NCI-H748 treated with DMSO at 0.1 percent for 48 hours (cell line): Measurements from ENCODE around the gene PEX5.
"Not testable (repeated sequence)": the region's sequence is repeated elsewhere in the genome, so short reads cannot be mapped to it uniquely, and the experiment has no call there.

Experiments used
- DNase-seq: peaks from one replicate; lab custom pipeline; 2025; lab: John Stamatoyannopoulos, UW

PEX5 gene

DNA sequence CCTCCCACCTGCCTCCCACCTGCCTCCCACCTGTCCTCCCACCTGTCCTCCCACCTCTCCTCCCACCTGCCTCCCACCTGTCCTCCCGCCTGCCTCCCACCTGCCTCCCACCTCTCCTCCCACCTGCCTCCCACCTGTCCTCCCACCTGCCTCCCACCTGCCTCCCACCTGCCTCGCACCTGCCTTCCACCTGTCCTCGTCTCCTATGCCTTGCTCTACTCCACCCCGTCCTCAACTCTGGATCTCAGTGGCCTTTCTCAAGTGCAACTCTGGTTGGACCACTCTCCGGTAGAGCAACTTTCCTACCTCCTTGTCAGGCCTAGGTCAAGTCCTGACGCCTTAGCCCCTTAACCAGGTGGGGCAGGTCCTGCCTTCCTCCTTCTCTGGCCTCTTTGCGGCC, 29.3 kb upstream of the PEX5 start:
- DNase-seq: no peak

DNA sequence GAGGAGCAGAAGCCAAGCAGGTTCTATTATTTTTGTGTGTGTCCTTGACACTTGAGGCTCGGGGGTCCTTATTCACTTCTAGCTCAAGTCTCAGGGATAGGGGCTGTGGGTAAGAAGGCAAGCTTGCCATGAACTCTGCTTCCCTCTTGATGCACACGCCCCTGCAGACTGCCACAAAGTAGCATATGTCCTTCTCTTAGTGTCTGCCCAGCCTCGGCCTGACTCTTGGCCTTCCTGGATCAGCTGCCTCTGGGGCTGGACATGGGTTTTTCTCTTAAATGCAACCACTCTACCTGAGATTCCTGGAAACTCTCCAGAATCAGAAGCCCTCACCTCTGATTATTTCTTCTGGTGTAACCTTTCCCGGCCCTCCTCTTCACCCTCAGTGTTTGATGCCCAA, 28.2 kb upstream of the PEX5 start:
- no peak for DNase-seq

DNA sequence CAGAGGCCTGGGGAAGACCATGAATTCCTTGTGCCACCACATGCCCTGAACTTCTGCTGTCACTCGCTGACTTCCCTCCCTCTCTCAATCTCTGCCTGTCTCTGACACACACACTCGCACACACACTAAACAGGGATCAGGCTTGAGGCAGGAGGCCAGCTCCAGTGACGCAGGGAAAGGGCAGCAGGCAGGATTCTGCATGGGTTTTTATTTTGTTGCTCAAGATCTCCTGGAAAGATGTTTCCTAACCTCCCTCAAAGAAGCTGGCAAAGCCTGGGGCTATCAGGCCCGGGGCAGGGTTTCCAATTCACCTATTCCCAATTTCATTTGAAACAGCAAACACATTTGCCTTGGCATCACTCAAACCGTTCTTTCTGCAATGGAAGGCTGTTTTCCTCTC, 27.7 kb upstream of the PEX5 start:
- DNase-seq: no peak

DNA sequence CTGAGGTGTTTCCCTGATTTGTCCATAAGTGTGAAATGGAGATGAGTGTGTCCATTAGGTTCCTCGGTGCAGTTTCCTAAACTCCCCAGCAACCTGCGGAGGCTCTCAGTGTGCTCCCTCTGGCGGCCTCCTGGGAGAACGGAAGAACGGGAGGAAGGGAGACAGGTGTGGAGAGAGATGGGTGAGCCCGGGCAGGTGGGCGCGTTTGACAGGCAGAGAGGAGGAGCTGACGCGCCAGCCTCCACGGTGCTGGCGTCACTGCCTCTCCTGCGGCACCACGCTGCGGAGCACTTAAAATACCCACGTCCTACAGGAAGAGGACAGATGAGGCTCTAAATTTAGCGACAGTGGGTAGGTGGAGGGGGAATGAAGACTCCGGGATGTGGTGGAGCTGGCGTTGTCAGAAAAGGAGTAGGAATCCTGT, 26.8 kb upstream of the PEX5 start:
- DNase-seq: peak; percentile 51

DNA sequence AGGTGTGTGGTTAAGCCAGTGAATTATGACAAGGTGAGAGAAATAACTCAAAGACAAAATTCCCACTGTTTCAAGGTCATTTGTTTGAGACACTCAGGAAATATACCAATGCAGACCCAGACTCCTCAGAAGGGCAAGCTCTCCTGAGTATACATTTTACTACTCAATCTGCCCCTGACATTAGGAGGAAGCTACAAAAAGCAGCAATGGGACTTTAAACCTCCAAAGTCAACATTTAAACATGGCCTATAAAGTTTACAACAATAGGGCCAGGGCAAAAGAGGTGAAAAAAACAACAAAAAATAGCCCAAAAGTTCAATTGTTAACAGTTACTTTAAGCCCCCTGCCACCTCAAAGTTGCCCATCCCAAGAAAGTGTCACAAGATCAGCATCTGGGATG, 19.5 kb upstream of the PEX5 start:
- no peak for DNase-seq

- DNase-seq: no peak
These were observed 17.6 kb upstream of the PEX5 start for GRCh38 chr12:7171854-7172253.

DNA sequence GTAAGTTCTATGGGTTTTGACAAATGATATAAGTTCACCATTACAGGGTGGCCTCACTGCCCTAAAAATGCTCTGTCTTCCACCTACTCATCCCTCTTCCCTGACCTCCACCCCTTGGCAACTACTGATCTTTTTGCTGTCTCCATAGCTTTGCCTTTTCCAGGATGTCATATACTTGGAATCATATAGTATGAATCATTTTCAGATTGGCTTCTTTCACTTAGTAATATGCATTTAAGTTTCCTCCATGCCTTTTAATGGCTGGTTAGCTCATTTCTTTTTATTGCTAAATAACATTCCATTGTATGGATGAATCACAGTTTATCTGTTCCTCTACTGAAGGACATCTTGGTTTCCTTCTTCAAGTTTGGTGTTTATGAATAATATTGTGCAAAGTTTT, 14.0 kb upstream of the PEX5 start:
- no peak for DNase-seq

- DNase-seq: no peak
These were observed 12.9 kb upstream of the PEX5 start for GRCh38 chr12:7176595-7176994.

DNA sequence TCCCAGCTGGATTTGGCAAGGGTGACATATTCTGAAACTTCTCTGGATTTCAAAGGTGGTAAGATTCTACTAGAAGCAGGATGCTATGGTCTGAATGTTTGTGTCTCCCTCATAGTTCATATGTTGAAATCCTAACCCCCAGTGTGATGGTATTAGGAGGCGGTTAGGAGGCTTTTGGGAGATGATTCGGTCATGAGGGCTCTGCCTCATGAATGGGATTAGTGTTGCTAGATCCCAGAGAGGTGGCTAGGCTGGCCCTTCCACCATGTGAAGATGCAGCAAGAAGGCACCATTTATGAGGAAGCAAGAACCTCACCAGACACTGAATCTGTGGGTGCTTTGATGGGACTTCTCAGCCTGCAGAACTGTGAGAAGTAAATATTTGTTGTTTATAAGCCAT, 11.0 kb upstream of the PEX5 start:
- DNase-seq: no peak

DNA sequence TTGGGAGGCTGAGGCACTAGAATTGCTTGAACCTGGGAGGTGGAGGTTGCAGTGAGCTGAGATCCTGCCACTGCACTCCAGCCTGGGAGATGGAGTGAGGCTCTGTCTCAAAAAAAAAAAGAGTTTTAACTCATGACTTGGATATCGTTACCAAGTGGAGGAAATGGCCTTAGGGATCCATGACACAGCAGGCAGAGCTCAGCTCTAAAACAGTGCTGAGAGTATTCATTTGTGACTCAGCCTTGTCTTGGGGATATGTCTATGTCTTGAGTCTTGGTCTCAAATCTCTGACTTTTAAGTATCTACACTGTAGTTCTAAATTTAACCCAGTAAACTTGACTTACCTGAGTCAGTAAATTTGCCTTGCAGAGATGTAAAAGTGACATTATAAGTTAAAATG, 8.8 kb upstream of the PEX5 start:
- DNase-seq: no peak

GRCh38 chr12:7186058-7186457, 3.4 kb upstream of the PEX5 start:
- not testable (repeated sequence) for DNase-seq

DNA sequence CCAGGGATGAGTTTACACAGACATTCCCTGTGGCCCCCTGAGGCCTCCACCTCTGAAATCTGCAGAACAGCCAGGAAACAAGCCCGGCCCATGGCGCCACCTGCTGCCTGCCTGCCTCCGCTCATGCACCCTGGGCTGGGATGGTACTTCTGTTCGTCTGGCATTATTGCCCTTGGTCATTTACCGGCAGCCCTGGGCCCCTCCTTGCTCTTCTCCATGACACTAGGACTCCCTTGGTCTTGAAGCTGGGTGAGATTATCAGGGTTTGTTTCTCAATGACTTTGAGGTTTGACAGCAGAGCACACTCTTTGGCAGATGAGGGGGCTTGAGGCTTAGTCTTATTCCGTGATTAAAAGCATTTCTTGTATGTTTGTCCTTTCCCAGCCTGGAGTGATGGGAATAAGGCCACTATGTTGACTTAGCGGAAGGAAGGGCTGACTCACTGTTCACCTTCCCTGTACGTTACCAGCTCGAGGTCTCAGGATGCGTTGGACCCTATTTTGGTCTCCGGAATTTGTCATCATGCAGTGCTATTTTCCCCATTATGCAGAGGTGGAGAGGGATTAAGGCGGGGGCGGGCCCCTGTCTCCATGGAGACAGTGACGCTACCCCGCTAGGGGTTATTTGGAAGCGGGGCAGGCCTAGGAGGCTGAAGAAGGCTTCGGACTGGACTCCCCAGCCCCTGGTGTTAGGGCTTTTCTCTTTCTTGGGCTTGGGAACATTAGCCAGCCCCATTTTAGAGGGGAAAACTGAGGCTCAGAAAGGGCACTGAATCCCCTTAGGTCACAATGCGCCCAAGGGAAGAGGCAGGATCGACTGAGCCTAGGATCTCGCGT, 706 bp upstream of the PEX5 start:
- DNase-seq: peak; percentile 21

- peak; percentile 1 for DNase-seq
These were observed 976 bp downstream of the PEX5 start for GRCh38 chr12:7190268-7191055.

DNA sequence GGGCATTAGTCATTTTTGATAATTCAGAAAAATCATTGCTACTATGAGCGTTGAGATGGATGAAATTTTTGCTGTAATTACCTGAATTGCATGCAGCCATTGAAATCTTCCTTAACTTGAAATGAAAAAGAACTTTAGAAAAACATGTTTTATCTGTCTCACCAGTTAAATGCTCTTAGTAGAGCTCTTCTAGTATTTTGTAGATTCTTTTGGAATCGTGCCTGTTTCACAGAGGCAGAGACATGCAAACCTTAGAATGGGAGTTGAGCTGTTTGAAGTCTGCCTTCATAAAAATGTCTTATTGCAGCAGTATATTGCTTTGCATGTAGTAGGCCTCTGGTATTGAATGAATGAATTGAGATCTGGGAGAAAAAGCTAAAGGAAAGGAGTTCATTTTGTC, 4.2 kb downstream of the PEX5 start:
- DNase-seq: no peak

DNA sequence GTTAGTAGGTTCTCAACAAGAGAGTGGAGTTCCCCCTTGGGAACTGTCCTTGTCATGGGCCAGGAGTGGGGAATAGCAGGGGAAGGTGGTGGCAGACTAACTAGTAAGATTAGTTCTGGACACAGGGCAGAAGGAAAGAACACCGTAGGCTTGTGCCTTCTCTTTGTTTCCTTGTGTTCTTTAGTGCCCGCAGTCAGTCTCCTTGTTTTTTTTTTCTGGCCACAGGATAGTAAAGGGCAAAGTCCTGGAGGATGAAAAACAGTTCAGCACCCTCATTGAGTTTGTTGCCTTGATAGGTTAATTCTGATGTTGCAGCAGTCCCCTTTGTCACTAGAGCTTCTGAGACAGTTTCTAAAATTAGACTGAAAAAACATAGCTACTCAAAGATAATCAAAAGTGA, 8.4 kb downstream of the PEX5 start:
- no peak for DNase-seq

DNA sequence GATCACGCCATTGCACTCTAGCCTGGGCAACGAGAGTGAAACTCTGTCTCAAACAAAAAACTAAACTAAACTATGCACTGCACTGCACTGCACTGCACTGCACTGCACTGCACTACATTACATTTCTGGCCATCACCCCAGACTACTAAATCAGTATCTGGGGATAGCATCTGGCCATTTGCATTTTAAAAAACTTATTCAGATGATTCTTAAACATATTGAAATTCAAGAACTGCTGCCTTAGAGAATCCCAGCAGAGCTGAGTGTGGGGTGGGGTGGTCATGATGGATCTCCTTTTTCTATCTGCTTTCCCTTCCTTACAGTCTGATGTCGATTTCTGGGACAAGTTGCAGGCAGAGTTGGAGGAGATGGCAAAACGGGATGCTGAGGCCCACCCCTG, 13.6 kb downstream of the PEX5 start:
- no peak for DNase-seq

DNA sequence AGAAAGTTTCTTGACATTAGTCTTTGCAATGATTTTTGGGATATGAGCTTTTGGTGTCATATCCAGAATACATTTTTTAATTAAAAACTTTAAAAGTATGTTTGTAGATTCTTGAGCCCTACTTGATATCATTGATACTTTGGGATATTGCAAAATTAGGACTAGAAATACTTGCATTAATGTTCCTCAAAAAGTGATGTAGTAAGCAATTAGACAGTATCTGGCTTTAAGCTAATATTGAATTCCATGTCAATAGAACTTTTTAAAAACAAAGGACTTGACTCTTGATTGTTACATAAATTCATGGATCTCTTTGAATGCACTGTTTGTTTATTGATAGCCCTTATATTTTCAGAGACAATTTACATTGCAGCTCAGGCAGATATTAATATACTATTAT, 15.6 kb downstream of the PEX5 start:
- no peak for DNase-seq

- no peak for DNase-seq
These were observed 17.2 kb downstream of the PEX5 start for GRCh38 chr12:7206691-7207090.

GRCh38 chr12:7207866-7208625, 18.6 kb downstream of the PEX5 start:
- DNase-seq: no peak

DNA sequence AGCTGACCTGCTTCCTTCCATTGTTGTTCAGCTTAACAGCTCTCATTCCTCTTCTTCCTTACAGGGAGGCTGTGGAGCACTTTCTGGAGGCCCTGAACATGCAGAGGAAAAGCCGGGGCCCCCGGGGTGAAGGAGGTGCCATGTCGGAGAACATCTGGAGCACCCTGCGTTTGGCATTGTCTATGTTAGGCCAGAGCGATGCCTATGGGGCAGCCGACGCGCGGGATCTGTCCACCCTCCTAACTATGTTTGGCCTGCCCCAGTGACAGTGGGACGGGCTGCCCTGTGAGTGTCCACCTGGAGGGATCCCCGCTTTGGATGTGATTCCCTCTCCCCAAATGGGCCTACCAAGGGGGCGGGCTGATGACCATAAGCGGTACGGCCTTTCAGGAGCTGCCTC, 20.5 kb downstream of the PEX5 start:
- no peak for DNase-seq

- no peak for DNase-seq
These were observed 21.2 kb downstream of the PEX5 start for GRCh38 chr12:7210642-7211151.

DNA sequence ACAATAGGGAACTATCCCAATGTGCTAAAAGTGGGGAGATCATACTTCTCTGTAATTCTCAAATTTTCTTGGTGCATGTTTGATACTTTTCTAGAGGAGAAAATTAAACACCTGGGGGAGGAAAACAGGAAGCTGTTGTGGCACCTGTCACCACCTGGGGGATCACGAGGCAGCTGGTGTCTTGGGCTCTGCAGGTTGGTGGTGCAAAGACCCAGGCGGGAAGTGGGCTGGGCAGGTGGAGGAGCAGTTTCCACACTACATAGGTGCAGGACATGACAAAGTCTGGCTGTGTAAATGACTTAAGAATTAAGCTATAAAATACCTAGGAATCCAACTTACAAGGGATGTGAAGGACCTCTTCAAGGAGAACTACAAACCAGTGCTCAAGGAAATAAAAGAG, 23.2 kb downstream of the PEX5 start:
- DNase-seq: no peak

DNA sequence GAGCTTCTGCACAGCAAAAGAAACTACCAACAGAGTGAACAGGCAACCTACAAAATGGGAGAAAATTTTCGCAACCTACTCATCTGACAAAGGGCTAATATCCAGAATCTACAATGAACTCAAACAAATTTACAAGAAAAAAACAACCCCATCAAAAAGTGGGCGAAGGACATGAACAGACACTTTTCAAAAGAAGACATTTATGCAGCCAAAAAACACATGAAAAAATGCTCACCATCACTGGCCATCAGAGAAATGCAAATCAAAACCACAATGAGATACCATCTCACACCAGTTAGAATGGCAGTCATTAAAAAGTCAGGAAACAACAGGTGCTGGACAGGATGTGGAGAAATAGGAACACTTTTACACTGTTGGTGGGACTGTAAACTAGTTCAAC, 24.3 kb downstream of the PEX5 start:
- DNase-seq: not testable (repeated sequence)
